Neural cell (in vitro differentiated cells): ENCODE results near the gene ITGB4. TPM values are rescaled to one million over a fixed set of nuclear protein-coding genes. Genes with fewer than 3 reads are reported as not detected.

Experiments used
- H2AFZ ChIP-seq: fragments of 200-600, 300-800 bp; sonication (generic), shearing (Covaris generic); 2 replicates; pipeline ENCODE4 v1.6.0; 2014; ENCODE audit warnings: low read depth, mild to moderate bottlenecking, antibody characterized with exemption, low read length, moderate library complexity
- H3F3A ChIP-seq: fragments of 200-600 bp; shearing (Covaris generic); 2 replicates; pipeline ENCODE4 v1.6.1; 2016; ENCODE audit warnings: mild to moderate bottlenecking, moderate library complexity, mixed read lengths, antibody characterized with exemption, low read length; ENCODE audit not compliant: insufficient read depth, poor library complexity, severe bottlenecking
- H3K27ac ChIP-seq: fragments of 200-600, 300-800 bp; sonication (generic), shearing (Covaris generic); 2 replicates; pipeline ENCODE4 v1.5.1; 2014; ENCODE audit warnings: mild to moderate bottlenecking, low read length, moderate library complexity
- H3K27me3 ChIP-seq: fragments of 300-800, 200-600 bp; sonication (generic), shearing (Covaris generic); 2 replicates; pipeline ENCODE4 v1.6.0; 2014; ENCODE audit warnings: mild to moderate bottlenecking, low read depth, low read length, moderate library complexity; ENCODE audit not compliant: insufficient read depth
- H3K36me3 ChIP-seq: fragments of 300-800, 200-600 bp; sonication (generic), shearing (Covaris generic); 2 replicates; pipeline ENCODE4 v1.5.1; 2014; ENCODE audit warnings: mild to moderate bottlenecking, antibody characterized with exemption, low read length, moderate library complexity; ENCODE audit not compliant: insufficient read depth
- H3K4me2 ChIP-seq: fragments of 300-800, 200-600 bp; sonication (generic), shearing (Covaris generic); 2 replicates; pipeline ENCODE4 v1.6.0; 2014; ENCODE audit warnings: mild to moderate bottlenecking, low read length
- H3K4me3 ChIP-seq: fragments of 300-800, 200-600 bp; sonication (generic), shearing (Covaris generic); 2 replicates; pipeline ENCODE4 v1.5.1; 2014; ENCODE audit warnings: mild to moderate bottlenecking, low read length, moderate library complexity
- H3K79me2 ChIP-seq: fragments of 200-600 bp; shearing (Covaris generic); replicated peaks from 2 replicates; pipeline ENCODE4 v1.6.0; 2014; ENCODE audit warnings: mild to moderate bottlenecking, low read length, moderate library complexity; ENCODE audit not compliant: insufficient read depth
- H3K9ac ChIP-seq: fragments of 300-800, 200-600 bp; sonication (generic), shearing (Covaris generic); 2 replicates; pipeline ENCODE4 v1.6.1; 2016; ENCODE audit warnings: mild to moderate bottlenecking, low read length, mixed read lengths
- H3K9me2 ChIP-seq: fragments of 200-600 bp; shearing (Covaris generic); 2 replicates; pipeline ENCODE4 v1.6.1; 2016; ENCODE audit warnings: mild to moderate bottlenecking, low read length, mixed read lengths; ENCODE audit not compliant: insufficient read depth
- H3K9me3 ChIP-seq: fragments of 200-600, 300-800 bp; sonication (generic), shearing (Covaris generic); 2 replicates; pipeline ENCODE4 v1.6.1; 2016; ENCODE audit warnings: mild to moderate bottlenecking, mixed run types, low read length, moderate library complexity, mixed read lengths
- H4K20me1 ChIP-seq: fragments of 200-600 bp; shearing (Covaris generic); 2 replicates; pipeline ENCODE4 v1.6.1; 2016; ENCODE audit warnings: mild to moderate bottlenecking, mixed run types; ENCODE audit not compliant: insufficient read depth
- CTCF ChIP-seq: fragments of 450-650 bp; IDR thresholded peaks from 2 replicates; pipeline ENCODE4 v1.5.1; 2014; ENCODE audit warnings: antibody characterized with exemption, mild to moderate bottlenecking, moderate library complexity; ENCODE audit not compliant: poor library complexity, severe bottlenecking
- EP300 ChIP-seq: fragments of 450-650 bp; conservative IDR thresholded peaks from 2 replicates; pipeline ENCODE4 v1.6.1; 2014; ENCODE audit warnings: antibody characterized with exemption, mild to moderate bottlenecking, moderate library complexity; ENCODE audit not compliant: poor library complexity, severe bottlenecking
- EZH2 ChIP-seq: fragments of 200-600, 300-800 bp; shearing (Covaris generic), sonication (generic); IDR thresholded peaks from 2 replicates; pipeline ENCODE4 v1.6.1; 2014; ENCODE audit warnings: antibody characterized with exemption, low read length, borderline replicate concordance, mild to moderate bottlenecking; ENCODE audit not compliant: insufficient read depth, poor library complexity, severe bottlenecking
- MXI1 ChIP-seq: fragments of 450-650 bp; conservative IDR thresholded peaks from 2 replicates; pipeline ENCODE4 v1.6.1; 2014; ENCODE audit warnings: antibody characterized with exemption, mild to moderate bottlenecking; ENCODE audit not compliant: poor library complexity, severe bottlenecking
- POLR2AphosphoS5 ChIP-seq: IDR thresholded peaks from 2 replicates; pipeline ENCODE4 v1.6.1; 2012
- RAD21 ChIP-seq: fragments of 450-650 bp; conservative IDR thresholded peaks from 2 replicates; pipeline ENCODE4 v1.6.1; 2014; ENCODE audit warnings: antibody characterized with exemption, mild to moderate bottlenecking, moderate library complexity
- REST ChIP-seq: IDR thresholded peaks from 2 replicates; pipeline ENCODE4 v1.6.1; 2012; ENCODE audit warnings: borderline replicate concordance
- SMC3 ChIP-seq: fragments of 450-650 bp; conservative IDR thresholded peaks from 2 replicates; pipeline ENCODE4 v1.6.1; 2014; ENCODE audit warnings: antibody characterized with exemption, mild to moderate bottlenecking, moderate library complexity; ENCODE audit not compliant: poor library complexity
- TAF1 ChIP-seq: IDR thresholded peaks from 2 replicates; pipeline ENCODE4 v1.6.1; 2012; ENCODE audit warnings: low read depth
- polyA plus RNA-seq: library from polyadenylated mRNA; depleted of rRNA; stranded (reverse); fragments of >200 nt; gene quantifications from 2 replicates; pipeline ENCODE4 v1.2.3, GENCODE V29; 2014

Gene ITGB4
- polyA plus RNA-seq, 1 donor from 2014 or later: not detected

GRCh38 chr17:75755990-75756389 is 34.7 kb downstream of the ITGB4 start:
- no peaks in the 10 kb centered on the region for H3F3A ChIP-seq
- H3K4me3 ChIP-seq: no peak overlapping the region
- no peaks in the 10 kb centered on the region for H3K36me3 ChIP-seq
- no peaks in the 10 kb centered on the region for H3K27me3 ChIP-seq
- H3K79me2 ChIP-seq: no peaks in the 10 kb centered on the region
- H3K4me2 ChIP-seq: no peak overlapping the region
- no peak overlapping the region for H3K27ac ChIP-seq
- H3K9me3 ChIP-seq: no peaks in the 10 kb centered on the region
- no peak overlapping the region for H2AFZ ChIP-seq
- TF ChIP-seq CTCF: no peak
- no peak for TF ChIP-seq EP300
- TF ChIP-seq TAF1: no peak
- no peak for TF ChIP-seq RAD21
- no peak for TF ChIP-seq SMC3
- no peak for TF ChIP-seq MXI1
- TF ChIP-seq EZH2: no peak
- no peak for TF ChIP-seq POLR2AphosphoS5
- no peak for TF ChIP-seq REST
- H3K9me2 ChIP-seq: no peaks in the 10 kb centered on the region
- no peak overlapping the region for H3K9ac ChIP-seq
- no peaks in the 10 kb centered on the region for H4K20me1 ChIP-seq

GRCh38 chr17:75756451-75757085 is 35.3 kb downstream of the ITGB4 start:
- Histone ChIP-seq H3K9ac (no peak overlapping the region), H3K4me2 (no peak overlapping the region), H3K27ac (no peak overlapping the region), H3K9me3 (no peaks in the 10 kb centered on the region), H3K4me3 (no peak overlapping the region), H3K27me3 (no peaks in the 10 kb centered on the region), H3K9me2 (no peaks in the 10 kb centered on the region), H3F3A (no peaks in the 10 kb centered on the region), H4K20me1 (no peaks in the 10 kb centered on the region), H2AFZ (no peak overlapping the region), H3K79me2 (no peaks in the 10 kb centered on the region), H3K36me3 (no peaks in the 10 kb centered on the region)
- TF ChIP-seq CTCF: no peak
- no peak for TF ChIP-seq RAD21
- TF ChIP-seq SMC3: no peak
- no peak for TF ChIP-seq POLR2AphosphoS5
- TF ChIP-seq EP300: no peak
- TF ChIP-seq TAF1: no peak
